ENCODE measurements around the gene CACNA2D4. TPM values are rescaled to one million over a fixed set of nuclear protein-coding genes. Genes with fewer than 3 reads are reported as not detected.

The CACNA2D4 gene
- total RNA-seq, 1 experiment from 2014 or later = 0.03 TPM

GRCh38 chr12:1879633-1880032 is 38.8 kb downstream of the CACNA2D4 start:
- Histone ChIP-seq H3K27me3 (ENCODE audit: control insufficient read depth, insufficient read depth, low read length) (no peaks in the 10 kb centered on the region), H3K36me3 (replicated peaks; ENCODE audit: control insufficient read depth, insufficient read depth, low read length) (no peaks in the 10 kb centered on the region), H3K4me3 (ENCODE audit: insufficient read depth, low read depth, low read length) (no peak overlapping the region)
- DNase-seq = no peak

GRCh38 chr12:1878695-1879094 is 39.8 kb downstream of the CACNA2D4 start:
- Histone ChIP-seq H3K27me3 (ENCODE audit: control insufficient read depth, insufficient read depth, low read length) (no peaks in the 10 kb centered on the region), H3K4me3 (ENCODE audit: insufficient read depth, low read depth, low read length) (no peak overlapping the region), H3K36me3 (replicated peaks; ENCODE audit: control insufficient read depth, insufficient read depth, low read length) (no peaks in the 10 kb centered on the region)
- no peak for DNase-seq

GRCh38 chr12:1878214-1878613 is 40.2 kb downstream of the CACNA2D4 start:
- DNase-seq = no peak
- Histone ChIP-seq H3K27me3 (ENCODE audit: control insufficient read depth, insufficient read depth, low read length) (no peaks in the 10 kb centered on the region), H3K36me3 (replicated peaks; ENCODE audit: control insufficient read depth, insufficient read depth, low read length) (no peaks in the 10 kb centered on the region), H3K4me3 (ENCODE audit: insufficient read depth, low read depth, low read length) (no peak overlapping the region)

- Histone ChIP-seq H3K27me3 (ENCODE audit: control insufficient read depth, insufficient read depth, low read length) (no peaks in the 10 kb centered on the region), H3K4me3 (ENCODE audit: insufficient read depth, low read depth, low read length) (no peak overlapping the region), H3K36me3 (replicated peaks; ENCODE audit: control insufficient read depth, insufficient read depth, low read length) (no peaks in the 10 kb centered on the region)
- DNase-seq = no peak
Measured at GRCh38 chr12:1877169-1877878, 41.1 kb downstream of the CACNA2D4 start.

- Histone ChIP-seq H3K4me3 (ENCODE audit: insufficient read depth, low read depth, low read length) (no peak overlapping the region), H3K27me3 (ENCODE audit: control insufficient read depth, insufficient read depth, low read length) (no peaks in the 10 kb centered on the region), H3K36me3 (replicated peaks; ENCODE audit: control insufficient read depth, insufficient read depth, low read length) (no peaks in the 10 kb centered on the region)
- DNase-seq = no peak
Measured at GRCh38 chr12:1876086-1876485, 42.4 kb downstream of the CACNA2D4 start.

- H3K27me3 ChIP-seq (ENCODE audit: control insufficient read depth, insufficient read depth, low read length) = no peaks in the 10 kb centered on the region
- H3K4me3 ChIP-seq (ENCODE audit: insufficient read depth, low read depth, low read length) = no peak overlapping the region
- no peaks in the 10 kb centered on the region for H3K36me3 ChIP-seq (replicated peaks; ENCODE audit: control insufficient read depth, insufficient read depth, low read length)
- no peak for DNase-seq
Measured at GRCh38 chr12:1875608-1876007, 42.8 kb downstream of the CACNA2D4 start.

- Histone ChIP-seq H3K27me3 (ENCODE audit: control insufficient read depth, insufficient read depth, low read length) (no peaks in the 10 kb centered on the region), H3K4me3 (ENCODE audit: insufficient read depth, low read depth, low read length) (no peak overlapping the region), H3K36me3 (replicated peaks; ENCODE audit: control insufficient read depth, insufficient read depth, low read length) (no peaks in the 10 kb centered on the region)
- DNase-seq = no peak
Measured at GRCh38 chr12:1873531-1874510, 44.6 kb downstream of the CACNA2D4 start.

GRCh38 chr12:1872448-1872847 is 46.0 kb downstream of the CACNA2D4 start:
- H3K36me3 ChIP-seq (replicated peaks; ENCODE audit: control insufficient read depth, insufficient read depth, low read length) = no peaks in the 10 kb centered on the region
- no peak for DNase-seq
- no peaks in the 10 kb centered on the region for H3K27me3 ChIP-seq (ENCODE audit: control insufficient read depth, insufficient read depth, low read length)
- no peak overlapping the region for H3K4me3 ChIP-seq (ENCODE audit: insufficient read depth, low read depth, low read length)

GRCh38 chr12:1872001-1872400 is 46.5 kb downstream of the CACNA2D4 start:
- no peaks in the 10 kb centered on the region for H3K36me3 ChIP-seq (replicated peaks; ENCODE audit: control insufficient read depth, insufficient read depth, low read length)
- no peak overlapping the region for H3K4me3 ChIP-seq (ENCODE audit: insufficient read depth, low read depth, low read length)
- no peak for DNase-seq
- H3K27me3 ChIP-seq (ENCODE audit: control insufficient read depth, insufficient read depth, low read length) = no peaks in the 10 kb centered on the region

GRCh38 chr12:1870998-1871917 is 47.2 kb downstream of the CACNA2D4 start:
- no peak overlapping the region for H3K4me3 ChIP-seq (ENCODE audit: insufficient read depth, low read depth, low read length)
- H3K27me3 ChIP-seq (ENCODE audit: control insufficient read depth, insufficient read depth, low read length) = no peaks in the 10 kb centered on the region
- DNase-seq = no peak
- H3K36me3 ChIP-seq (replicated peaks; ENCODE audit: control insufficient read depth, insufficient read depth, low read length) = no peaks in the 10 kb centered on the region

- Histone ChIP-seq H3K27me3 (ENCODE audit: control insufficient read depth, insufficient read depth, low read length) (no peaks in the 10 kb centered on the region), H3K4me3 (ENCODE audit: insufficient read depth, low read depth, low read length) (no peak overlapping the region), H3K36me3 (replicated peaks; ENCODE audit: control insufficient read depth, insufficient read depth, low read length) (no peaks in the 10 kb centered on the region)
- DNase-seq = no peak
Measured at GRCh38 chr12:1870086-1870485, 48.4 kb downstream of the CACNA2D4 start.

GRCh38 chr12:1869145-1869544 is 49.3 kb downstream of the CACNA2D4 start:
- Histone ChIP-seq H3K4me3 (ENCODE audit: insufficient read depth, low read depth, low read length) (no peak overlapping the region), H3K27me3 (ENCODE audit: control insufficient read depth, insufficient read depth, low read length) (no peaks in the 10 kb centered on the region), H3K36me3 (replicated peaks; ENCODE audit: control insufficient read depth, insufficient read depth, low read length) (no peaks in the 10 kb centered on the region)
- DNase-seq = no peak

GRCh38 chr12:1865284-1865866 is 53.1 kb downstream of the CACNA2D4 start:
- no peak for DNase-seq
- Histone ChIP-seq H3K36me3 (replicated peaks; ENCODE audit: control insufficient read depth, insufficient read depth, low read length) (no peaks in the 10 kb centered on the region), H3K27me3 (ENCODE audit: control insufficient read depth, insufficient read depth, low read length) (no peaks in the 10 kb centered on the region), H3K4me3 (ENCODE audit: insufficient read depth, low read depth, low read length) (no peak overlapping the region)

- Histone ChIP-seq H3K36me3 (replicated peaks; ENCODE audit: control insufficient read depth, insufficient read depth, low read length) (no peaks in the 10 kb centered on the region), H3K27me3 (ENCODE audit: control insufficient read depth, insufficient read depth, low read length) (no peaks in the 10 kb centered on the region), H3K4me3 (ENCODE audit: insufficient read depth, low read depth, low read length) (no peak overlapping the region)
- DNase-seq = peak; percentile 56
Measured at GRCh38 chr12:1864867-1865266, 53.6 kb downstream of the CACNA2D4 start.

Data from H7 (cell line).